Suprapubic skin (tissue), 4 donors: Measurements from ENCODE around the gene EPHA4.

Source experiments
- CTCF ChIP-seq, 2 donors: fragments of 200-600 bp in 1 of 2; fragments of 450-650 bp in 1 of 2; sonication (generic) in 1 of 2; IDR thresholded peaks; one replicate each; pipeline ENCODE4 v1.5.1; 2016 to 2019; ENCODE audit warnings: antibody characterized with exemption in 2 of 2, mild to moderate bottlenecking in 1 of 2, moderate library complexity in 1 of 2
- POLR2A ChIP-seq, 2 donors: fragments of 450-650 bp; IDR thresholded peaks; one replicate each; pipeline ENCODE4 v1.6.1; 2017; ENCODE audit warnings: antibody characterized with exemption in 2 of 2, mild to moderate bottlenecking in 2 of 2, moderate library complexity in 2 of 2
- POLR2AphosphoS5 ChIP-seq, 3 donors: sonication (generic); formaldehyde crosslinking; IDR thresholded peaks; one replicate each; pipeline ENCODE4 v1.6.1; 2017; ENCODE audit warnings: antibody characterized with exemption in 3 of 3

- TF ChIP-seq POLR2A (IDR thresholded peaks at IDR 0.05) (no peak), CTCF (IDR thresholded peaks at IDR 0.05) (no peak), POLR2AphosphoS5 (IDR thresholded peaks at IDR 0.05) (no peak)
Measured at GRCh38 chr2:221385716-221386115, 186.4 kb downstream of the EPHA4 start.
